HS-5 (cell line): ENCODE results near the gene LRRC8B.
A peak's percentile ranks its signal among the peaks of the same experiment; 100 is the strongest.

Experiments used
- DNase-seq: peaks from one replicate; pipeline ENCODE4 v3.0.0-alpha.2; 2012; ENCODE audit warnings: low read depth

LRRC8B gene

GRCh38 chr1:89547563-89548116, 23.0 kb downstream of the LRRC8B start:
- peak; percentile 51 for DNase-seq

- no peak for DNase-seq
Measured at GRCh38 chr1:89548122-89548857, 23.7 kb downstream of the LRRC8B start.

DNA sequence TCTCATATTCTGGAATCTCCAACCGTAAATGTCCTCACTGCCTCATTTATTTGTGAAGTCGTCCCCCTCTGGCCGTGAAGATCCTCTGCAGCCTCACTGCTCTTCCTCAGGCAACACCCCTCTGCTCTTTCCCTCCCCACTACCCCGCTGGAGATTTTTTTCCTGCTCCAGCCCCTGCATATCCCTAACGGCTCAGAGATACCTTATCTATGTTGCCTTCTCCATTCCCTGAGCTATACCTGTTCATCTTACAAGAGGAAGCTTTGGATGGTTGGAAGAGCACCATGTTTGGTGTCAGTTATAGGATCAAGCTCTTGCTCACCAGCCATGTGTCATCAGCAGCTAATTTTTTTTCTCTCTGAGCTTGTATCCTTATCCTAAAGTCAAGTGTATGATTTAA, 26.4 kb downstream of the LRRC8B start:
- DNase-seq, result no peak

- no peak for DNase-seq
Measured at GRCh38 chr1:89552471-89553081, 27.9 kb downstream of the LRRC8B start.

- DNase-seq, result no peak
Measured at GRCh38 chr1:89553157-89553556, 28.5 kb downstream of the LRRC8B start.

DNA sequence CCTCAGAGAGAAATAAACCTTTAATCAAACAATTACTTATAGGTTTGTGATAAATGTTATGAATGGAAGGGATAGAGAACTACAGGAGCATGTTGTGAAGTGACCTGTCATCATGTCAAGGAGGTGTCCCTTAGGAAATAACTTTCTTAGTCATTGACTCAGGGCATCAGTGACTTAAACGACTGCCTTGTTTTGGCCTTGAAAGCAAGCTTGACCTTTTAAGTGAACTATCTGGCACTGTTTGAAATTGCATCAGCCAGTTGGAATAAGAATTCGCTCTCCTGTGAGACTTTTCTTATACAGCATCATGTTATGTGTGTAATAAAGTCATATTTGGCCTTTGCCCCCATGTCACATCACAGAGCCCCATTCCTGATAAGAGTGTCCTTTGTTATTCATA, 30.9 kb downstream of the LRRC8B start:
- no peak for DNase-seq

DNA sequence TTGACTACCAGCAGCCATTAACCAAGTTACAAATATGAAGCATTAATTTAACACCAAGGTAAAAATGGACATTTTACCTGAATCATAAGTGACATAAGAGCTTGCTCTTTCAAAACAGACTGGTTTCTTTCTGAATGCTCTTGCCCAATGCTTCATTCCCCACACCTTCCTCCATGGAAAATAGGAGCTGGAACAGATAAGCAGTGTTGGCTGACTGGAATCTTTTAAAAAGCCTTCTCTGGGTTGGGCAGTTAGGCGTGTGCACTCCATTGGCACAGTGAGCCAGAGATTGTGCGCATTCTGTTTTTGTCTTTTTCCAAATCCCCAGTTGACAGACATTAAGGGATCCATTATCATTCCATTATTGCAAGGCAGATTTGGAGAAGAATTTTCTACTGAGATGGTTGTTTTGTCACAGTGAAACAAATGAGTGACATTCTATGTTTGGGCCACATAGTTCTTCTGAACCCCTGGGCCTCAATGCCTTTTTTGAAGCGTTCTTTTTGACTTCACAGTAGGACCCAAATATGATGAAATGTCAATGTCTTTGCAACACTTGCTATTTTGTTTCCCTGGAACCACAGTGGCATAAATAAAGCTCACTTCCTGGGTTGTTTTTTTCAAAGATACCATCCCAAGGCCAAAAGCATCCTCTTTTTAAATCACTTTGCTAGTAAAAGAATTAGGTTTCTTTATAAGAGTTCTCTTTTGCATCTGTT, 32.3 kb downstream of the LRRC8B start:
- no peak for DNase-seq

GRCh38 chr1:89557445-89557825, 32.8 kb downstream of the LRRC8B start:
- DNase-seq, result no peak

DNA sequence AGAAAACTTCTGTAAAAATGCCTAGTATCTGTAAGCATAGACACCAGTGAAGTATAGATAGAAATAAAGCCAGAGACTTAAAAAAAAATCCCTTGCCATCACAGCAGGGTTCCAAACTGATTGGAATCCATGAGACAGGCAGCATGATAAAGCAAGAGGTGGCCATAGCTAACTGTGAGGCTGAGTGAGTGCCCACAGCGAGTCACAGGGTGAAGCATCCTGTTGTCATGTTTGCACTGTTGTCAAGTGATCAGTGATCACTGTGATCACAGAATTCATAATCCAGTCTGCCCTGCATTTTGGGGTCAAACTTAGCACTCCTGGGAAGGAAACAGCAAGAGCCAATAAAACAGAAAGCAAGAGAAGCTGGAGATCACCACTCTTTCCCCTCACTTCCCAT, 33.3 kb downstream of the LRRC8B start:
- no peak for DNase-seq

GRCh38 chr1:89563957-89564604, 39.5 kb downstream of the LRRC8B start:
- DNase-seq, result no peak

DNA sequence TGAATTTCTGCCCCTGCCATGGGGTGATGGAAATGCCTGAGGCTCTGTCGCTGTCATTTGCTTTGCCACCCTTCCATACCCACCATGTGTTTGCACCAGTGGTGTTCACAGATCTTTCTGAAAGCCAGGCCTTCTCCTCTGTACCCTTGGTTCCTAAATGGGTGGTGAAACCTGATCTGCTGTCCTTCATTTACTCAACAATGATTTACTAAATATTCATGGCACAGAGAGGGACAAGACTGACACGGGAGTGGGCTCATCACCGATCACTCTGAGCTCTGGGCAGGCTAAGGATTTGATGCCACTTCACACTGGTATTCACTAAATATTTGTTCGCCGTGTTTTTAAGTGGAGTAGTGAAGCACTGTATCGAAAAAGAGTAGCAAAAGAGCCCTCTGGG, 40.9 kb downstream of the LRRC8B start:
- DNase-seq, result no peak

- no peak for DNase-seq
Measured at GRCh38 chr1:89566761-89567174, 42.1 kb downstream of the LRRC8B start.

DNA sequence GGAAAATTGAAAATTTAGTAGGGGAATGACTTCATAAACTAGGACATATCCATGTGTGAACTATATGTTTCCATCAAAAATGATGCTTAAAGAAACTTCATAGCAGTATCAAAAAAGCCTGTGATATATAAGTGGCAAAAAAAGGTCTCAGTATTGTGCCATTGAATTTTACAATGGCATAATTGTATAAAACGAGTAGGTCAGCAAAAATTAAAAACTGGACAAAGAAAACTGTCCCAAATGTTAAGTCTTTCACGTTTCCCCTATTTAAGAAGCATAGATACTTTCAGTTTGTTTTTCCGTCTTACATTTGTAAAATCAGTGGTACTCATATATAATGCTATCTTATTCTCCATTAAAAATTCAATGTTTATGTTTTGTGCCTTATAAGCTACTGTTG, 43.2 kb downstream of the LRRC8B start:
- DNase-seq, result no peak

GRCh38 chr1:89573410-89573809, 48.8 kb downstream of the LRRC8B start:
- DNase-seq, result no peak

DNA sequence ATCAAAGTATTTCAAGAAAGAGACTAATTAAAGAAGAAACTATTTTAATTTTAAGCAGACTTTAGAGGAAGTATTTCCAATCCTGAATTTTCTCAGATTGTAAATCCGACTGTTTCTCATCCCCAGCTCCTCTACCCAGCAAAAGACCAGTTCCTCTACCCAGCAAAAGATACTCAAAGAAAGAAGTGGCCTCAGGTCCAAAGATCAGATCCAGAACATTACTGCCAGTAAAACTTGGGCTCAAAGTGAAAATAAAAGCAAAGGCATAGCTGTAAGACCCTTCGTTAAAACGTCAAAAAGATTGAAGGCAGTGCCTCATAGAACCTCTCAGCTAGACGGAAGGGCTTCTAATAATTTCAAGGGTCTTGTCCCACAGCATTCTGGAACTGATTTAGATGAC, 50.0 kb downstream of the LRRC8B start:
- no peak for DNase-seq

GRCh38 chr1:89575207-89575606, 50.6 kb downstream of the LRRC8B start:
- DNase-seq, result no peak

- DNase-seq, result no peak
Measured at GRCh38 chr1:89576013-89576412, 51.4 kb downstream of the LRRC8B start.

- DNase-seq, result no peak
Measured at GRCh38 chr1:89578151-89578550, 53.5 kb downstream of the LRRC8B start.

GRCh38 chr1:89578946-89579684, 54.5 kb downstream of the LRRC8B start:
- no peak for DNase-seq

- no peak for DNase-seq
Measured at GRCh38 chr1:89580036-89580435, 55.4 kb downstream of the LRRC8B start.

DNA sequence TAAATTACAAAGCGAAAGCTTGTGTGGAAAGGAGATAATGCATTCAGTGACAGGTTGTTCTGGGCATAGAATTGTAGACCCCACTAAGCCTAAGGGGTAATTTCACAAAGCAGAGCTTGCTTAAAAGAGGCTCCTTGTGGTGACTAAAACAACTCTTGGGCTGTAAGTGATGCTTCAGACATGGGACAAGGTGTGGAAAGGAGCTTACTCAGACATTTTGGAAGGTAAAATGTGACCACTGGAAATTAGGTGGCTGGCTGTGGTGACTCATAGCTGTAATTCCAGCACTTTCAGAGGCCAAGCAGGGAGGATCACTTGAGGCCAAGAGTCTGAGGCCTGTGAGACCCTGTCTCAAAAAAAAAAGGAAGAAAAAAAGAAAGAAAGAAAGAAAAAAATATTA, 57.2 kb downstream of the LRRC8B start:
- DNase-seq, result no peak

DNA sequence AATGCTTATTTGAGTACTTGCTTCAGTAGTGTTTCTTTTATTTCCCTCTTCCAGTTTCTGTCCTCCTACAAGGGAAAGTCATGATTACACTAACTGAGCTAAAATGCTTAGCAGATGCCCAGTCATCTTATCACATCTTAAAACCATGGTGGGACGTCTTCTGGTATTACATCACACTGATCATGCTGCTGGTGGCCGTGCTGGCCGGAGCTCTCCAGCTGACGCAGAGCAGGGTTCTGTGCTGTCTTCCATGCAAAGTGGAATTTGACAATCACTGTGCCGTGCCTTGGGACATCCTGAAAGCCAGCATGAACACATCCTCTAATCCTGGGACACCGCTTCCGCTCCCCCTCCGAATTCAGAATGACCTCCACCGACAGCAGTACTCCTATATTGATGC, 57.9 kb downstream of the LRRC8B start:
- DNase-seq, result no peak
